Thyroid gland (tissue), 4 donors: ENCODE data around the gene USP6. TPM values are rescaled to one million over a fixed set of nuclear protein-coding genes. Genes with fewer than 3 reads are reported as not detected.

Experiments
- DNase-seq, 2 donors: peaks; one replicate each; pipeline ENCODE4 v3.0.0-alpha.2; 2019
- H3K27ac ChIP-seq, 3 donors: fragments of 200-600 bp; sonication (generic); 1 replicate in 2 of 3; 2 replicates in 1 of 3; pipeline ENCODE4 v1.5.1; 2016 to 2019; ENCODE audit warnings: mild to moderate bottlenecking in 1 of 3, moderate library complexity in 1 of 3
- H3K27me3 ChIP-seq: fragments of 200-600 bp; sonication (generic); one replicate; pipeline ENCODE4 v1.5.1; 2019
- H3K36me3 ChIP-seq, 2 donors: fragments of 200-600 bp; sonication (generic); one replicate each; pipeline ENCODE4 v1.5.1; 2016 to 2019
- H3K4me1 ChIP-seq, 2 donors: fragments of 200-600 bp; sonication (generic); one replicate each; pipeline ENCODE4 v1.5.1; 2017 to 2019
- H3K4me3 ChIP-seq, 3 donors: fragments of 200-600 bp; sonication (generic); replicated peaks in 1 of 3; 1 replicate in 2 of 3; 2 replicates in 1 of 3; pipeline ENCODE4 v1.5.1; 2016; ENCODE audit warnings: mild to moderate bottlenecking in 1 of 3
- H3K9me3 ChIP-seq: fragments of 200-600 bp; sonication (generic); one replicate; pipeline ENCODE4 v1.5.1; 2017
- CTCF ChIP-seq, 6 experiments: fragments of 200-600 bp in 3 of 6; fragments of 450-650 bp in 3 of 6; sonication (generic) in 3 of 6; IDR thresholded peaks; one replicate each; pipeline ENCODE4 v1.5.1; 2016 to 2019; ENCODE audit warnings: antibody characterized with exemption in 6 of 6, mild to moderate bottlenecking in 2 of 6, inconsistent platforms in 1 of 6, moderate library complexity in 1 of 6
- POLR2A ChIP-seq, 2 donors: fragments of 450-650 bp; IDR thresholded peaks; one replicate each; pipeline ENCODE4 v1.6.1; 2017; ENCODE audit warnings: antibody characterized with exemption in 2 of 2, mild to moderate bottlenecking in 2 of 2, moderate library complexity in 1 of 2
- WGBS, 2 donors: methylation state at CpG; one replicate each; pipeline ENCODE4 v1.1.5; 2017; 5-methylcytosine and 5-hydroxymethylcytosine counted together
- intact Hi-C: fragments of 100-400 bp; cut with DNase I; formaldehyde crosslinking; loops from one replicate; pipeline ENCODE4 v1.15.1; 2023
- total RNA-seq, 4 donors: library from RNA; depleted of rRNA; stranded (reverse); fragments of >200 nt; gene quantifications; one replicate each; pipeline ENCODE4 v1.2.3, GENCODE V29; 2016

The USP6 gene
- total RNA-seq, 4 donors from 2014 or later = 0.11 to 1.7 (median 0.39) TPM

- TF ChIP-seq POLR2A (IDR thresholded peaks at IDR 0.05) = peak in 1 of 2 donors; percentile 70
- TF ChIP-seq CTCF (IDR thresholded peaks at IDR 0.05) = peak in 5 of 6 experiments; percentile 22 to 85 (median 69)
- WGBS, 2 donors = 5 to 6% methylated on average over 19 to 37 of the region's 82 CpGs
- Histone ChIP-seq H3K4me3 (peak within 1 kb of the TSS; percentile 44 to 72 (median 50)), H3K36me3 (peaks cover 2 to 7% of the 10 kb centered on the region in 2 donors), H3K27me3 (no peaks in the 10 kb centered on the region), H3K9me3 (no peaks in the 10 kb centered on the region), H3K27ac (peak within 1 kb of the TSS in 2 of 3 donors; percentile 18 to 30), H3K4me1 (peaks cover 7 to 13% of the 10 kb centered on the region in 2 donors)
- DNase-seq = peak; percentile 98
- intact Hi-C loops = no loop called here
Measured at GRCh38 chr17:5191541-5192417, 75.9 kb downstream of the USP6 start, which contains the start of gene ZNF594. Gene ZNF594 (minus strand): TSS chr17:5191868. CDS start chr17:5184256, 7,612 bp downstream.

GRCh38 chr17:5194346-5194745 lies 78.5 kb downstream of the USP6 start:
- DNase-seq = no peak
- no peaks in the 10 kb centered on the region for H3K27me3 ChIP-seq
- H3K4me3 ChIP-seq = no peak overlapping the region
- no peak overlapping the region for H3K27ac ChIP-seq
- intact Hi-C loops = no loop called here
- WGBS, 2 donors = 87 to 96% methylated on average over 2 of the region's 2 CpGs
- TF ChIP-seq CTCF (IDR thresholded peaks at IDR 0.05) (no peak), POLR2A (IDR thresholded peaks at IDR 0.05) (no peak)
- H3K4me1 ChIP-seq = peaks cover 7 to 13% of the 10 kb centered on the region in 2 donors
- H3K9me3 ChIP-seq = no peaks in the 10 kb centered on the region
- peaks cover 0 to under 1% of the 10 kb centered on the region in 2 donors for H3K36me3 ChIP-seq

DNA sequence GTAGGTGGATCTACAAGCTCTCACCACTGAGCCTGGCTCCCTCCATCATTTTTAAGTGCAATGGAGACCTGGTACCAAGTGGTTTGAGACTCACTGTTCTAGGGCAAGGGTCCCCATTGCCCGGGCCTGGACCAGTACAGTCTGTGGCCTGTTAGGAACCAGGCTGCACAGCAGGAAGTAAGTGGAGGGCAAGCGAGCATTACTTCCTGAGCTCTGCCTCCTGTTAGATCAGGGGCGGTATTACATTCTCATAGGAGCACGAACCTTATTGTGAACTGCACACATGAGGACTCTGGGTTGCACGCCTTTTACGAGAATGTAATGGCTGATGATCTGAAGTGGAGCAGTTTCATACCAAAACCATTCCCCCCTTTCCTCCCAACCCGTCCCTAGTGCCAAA lies 82.6 kb downstream of the USP6 start:
- Histone ChIP-seq H3K27ac (no peak overlapping the region), H3K27me3 (no peaks in the 10 kb centered on the region), H3K9me3 (no peaks in the 10 kb centered on the region), H3K4me1 (no peaks in the 10 kb centered on the region), H3K36me3 (no peaks in the 10 kb centered on the region), H3K4me3 (no peak overlapping the region)
- TF ChIP-seq POLR2A (IDR thresholded peaks at IDR 0.05) = no peak
- intact Hi-C loops = no loop called here
- 95 to 96% methylated on average over 4 to 7 of the region's 7 CpGs for WGBS, 2 donors
- DNase-seq = no peak

GRCh38 chr17:5200360-5200759 lies 84.5 kb downstream of the USP6 start:
- no peak overlapping the region for H3K27ac ChIP-seq
- WGBS, 2 donors = 69 to 70% methylated on average over 2 of the region's 2 CpGs
- no peak overlapping the region for H3K4me3 ChIP-seq
- no peaks in the 10 kb centered on the region for H3K4me1 ChIP-seq
- DNase-seq = no peak
- intact Hi-C loops = no loop called here
- no peaks in the 10 kb centered on the region for H3K9me3 ChIP-seq
- TF ChIP-seq CTCF (IDR thresholded peaks at IDR 0.05) = no peak
- no peak for TF ChIP-seq POLR2A (IDR thresholded peaks at IDR 0.05)
- H3K36me3 ChIP-seq = no peaks in the 10 kb centered on the region
- H3K27me3 ChIP-seq = no peaks in the 10 kb centered on the region

DNA sequence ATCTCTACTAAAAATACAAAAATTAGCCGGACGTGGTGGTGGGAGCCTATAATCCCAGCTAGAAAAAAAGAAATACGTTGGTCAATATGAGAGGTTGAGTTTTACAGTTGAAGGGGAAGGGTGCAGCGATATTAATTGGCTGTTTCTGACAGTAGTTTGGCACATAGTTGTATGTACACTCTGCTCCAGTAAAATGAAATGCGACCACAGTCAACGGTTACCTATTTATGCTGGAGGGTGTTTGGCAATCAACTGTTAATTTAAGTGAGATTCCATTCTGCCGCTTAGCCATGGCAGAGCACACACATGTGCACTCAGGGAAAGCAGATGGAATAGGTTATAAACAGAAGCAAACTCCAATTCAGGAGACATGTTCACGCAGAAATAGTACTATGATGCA lies 85.2 kb downstream of the USP6 start:
- no peak for DNase-seq
- intact Hi-C loops = no loop called here
- Histone ChIP-seq H3K4me1 (no peaks in the 10 kb centered on the region), H3K9me3 (no peaks in the 10 kb centered on the region), H3K4me3 (no peak overlapping the region), H3K36me3 (no peaks in the 10 kb centered on the region), H3K27me3 (no peaks in the 10 kb centered on the region), H3K27ac (no peak overlapping the region)
- no peak for TF ChIP-seq CTCF (IDR thresholded peaks at IDR 0.05)
- no peak for TF ChIP-seq POLR2A (IDR thresholded peaks at IDR 0.05)
- WGBS, 2 donors = 92 to 94% methylated on average over 8 of the region's 8 CpGs
